Stimulated activated naive CD4-positive, alpha-beta T cell treated with Interleukin-2 at 50 U/mL for 16 hours (primary cell): ENCODE data around the gene KCNS1.

Experiments used
- DNase-seq: peaks from one replicate; lab custom pipeline; 2025; lab: John Stamatoyannopoulos, UW

Gene KCNS1

GRCh38 chr20:45110301-45110700, 9.4 kb upstream of the KCNS1 start:
- no peak for DNase-seq

DNA sequence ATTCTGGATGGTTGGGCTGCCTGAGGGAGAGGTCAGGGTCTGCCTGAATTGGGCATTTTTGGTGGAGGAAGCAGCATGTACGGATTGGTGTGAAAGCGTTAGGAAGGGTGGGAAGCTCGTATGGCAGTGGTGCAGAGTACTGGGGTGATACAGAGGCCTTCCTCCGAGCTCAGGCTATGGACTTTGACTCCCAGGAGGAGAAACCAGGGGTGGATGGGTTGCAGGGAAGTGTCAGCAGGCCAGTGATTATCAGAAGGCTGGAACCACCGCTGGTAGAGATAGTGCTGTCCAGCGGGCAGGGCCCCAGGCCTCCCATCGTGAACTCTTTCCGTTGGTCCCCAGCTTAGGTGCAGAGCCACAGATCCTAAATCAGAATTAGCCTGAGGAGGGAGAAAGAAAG, 8.7 kb upstream of the KCNS1 start:
- DNase-seq, result no peak

DNA sequence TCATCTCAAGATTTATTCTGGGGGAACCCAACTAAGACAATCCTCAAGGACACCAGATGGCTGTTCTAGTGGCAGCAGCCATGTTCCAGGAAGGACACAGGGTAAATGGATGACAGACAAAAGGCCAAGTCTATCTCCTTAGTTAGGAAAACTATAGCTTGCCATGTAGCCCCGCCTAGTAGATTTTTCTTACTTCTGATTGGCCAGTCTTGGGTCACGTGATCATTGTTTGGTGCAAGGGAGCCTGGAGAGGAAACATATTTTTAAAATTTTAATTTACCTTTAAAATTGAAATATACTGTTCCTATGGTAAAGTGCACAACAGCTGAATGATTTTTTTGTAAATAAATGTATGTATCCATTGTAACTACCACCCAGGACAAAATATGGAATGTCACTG, 4.4 kb upstream of the KCNS1 start:
- DNase-seq, result no peak

DNA sequence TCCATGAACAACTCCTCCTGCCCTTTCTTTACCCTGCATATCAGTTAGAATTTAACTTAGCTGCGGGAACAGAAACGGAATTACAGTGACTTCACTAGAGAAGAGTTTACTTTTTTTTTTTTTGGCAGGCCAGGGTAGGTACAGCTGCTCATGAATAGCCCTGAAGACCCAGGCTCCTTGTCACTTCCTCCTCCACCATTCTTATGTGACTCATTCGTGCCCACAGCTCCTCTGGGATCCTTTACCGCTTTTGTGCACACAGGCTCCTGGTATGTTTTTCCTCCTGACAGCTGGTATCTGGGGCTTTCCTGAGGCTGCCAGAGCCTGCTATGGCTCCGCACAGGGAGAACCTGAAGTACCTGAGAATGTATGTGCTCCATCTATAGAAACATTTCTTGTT, 3.9 kb upstream of the KCNS1 start:
- DNase-seq, result no peak

DNA sequence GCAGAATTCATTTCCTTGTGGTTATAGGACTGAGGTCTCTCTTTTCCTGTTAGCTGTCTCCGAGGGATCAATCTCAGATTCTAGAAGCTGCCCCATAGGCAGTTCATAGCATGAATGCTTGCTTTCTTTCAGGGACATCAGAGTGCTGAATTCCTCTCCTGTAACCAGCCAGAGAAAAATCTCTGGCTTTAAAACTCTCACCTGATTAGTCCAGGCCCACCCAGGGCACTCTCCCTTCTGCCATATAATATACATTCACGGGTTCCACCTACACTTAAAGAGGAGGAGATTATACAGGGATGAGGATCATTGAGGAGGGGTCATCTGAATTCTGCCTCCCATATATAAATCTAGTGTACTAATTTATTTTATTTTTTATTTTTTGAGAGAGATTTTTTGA, 2.1 kb upstream of the KCNS1 start:
- DNase-seq, result no peak

- no peak for DNase-seq
Observed at GRCh38 chr20:45101333-45101850, 465 bp upstream of the KCNS1 start.

DNA sequence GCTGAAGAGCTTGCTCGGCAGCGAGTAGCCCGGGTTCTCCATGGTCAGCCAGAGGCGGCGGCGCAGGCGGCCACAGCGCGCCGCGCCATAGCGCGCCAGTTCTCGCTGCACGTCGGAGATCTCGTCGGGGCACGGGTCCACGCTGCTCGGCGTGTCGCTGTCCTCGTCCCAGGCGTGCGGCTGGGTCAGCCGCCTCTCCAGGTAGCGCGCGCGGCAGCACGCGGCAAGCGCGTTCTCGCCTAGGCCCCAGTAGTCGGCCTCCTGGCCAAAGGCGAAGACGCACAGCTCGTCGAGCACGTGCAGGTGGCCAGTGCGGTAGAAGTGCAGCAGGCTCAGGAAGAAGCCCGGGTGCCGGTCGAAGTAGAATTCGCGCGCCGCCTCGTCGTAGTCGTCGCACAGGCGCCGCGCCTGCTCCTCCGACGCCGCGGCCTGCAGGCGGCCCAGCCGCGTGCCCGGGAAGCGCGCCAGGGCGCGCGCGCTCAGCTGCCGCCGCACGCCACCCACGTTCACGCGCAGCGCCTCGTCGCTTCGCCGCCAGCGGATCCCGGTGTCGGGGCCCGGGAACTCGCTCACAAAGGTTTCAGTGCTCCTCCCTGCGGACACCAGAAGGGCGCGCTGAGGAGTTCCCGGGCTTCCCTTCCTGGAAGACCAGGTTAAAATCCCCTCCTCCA, 2.7 kb downstream of the KCNS1 start:
- DNase-seq, result no peak

- DNase-seq, result peak; percentile 28
Observed at GRCh38 chr20:45097485-45098102, 3.3 kb downstream of the KCNS1 start.

GRCh38 chr20:45096781-45097180, 4.1 kb downstream of the KCNS1 start:
- no peak for DNase-seq

DNA sequence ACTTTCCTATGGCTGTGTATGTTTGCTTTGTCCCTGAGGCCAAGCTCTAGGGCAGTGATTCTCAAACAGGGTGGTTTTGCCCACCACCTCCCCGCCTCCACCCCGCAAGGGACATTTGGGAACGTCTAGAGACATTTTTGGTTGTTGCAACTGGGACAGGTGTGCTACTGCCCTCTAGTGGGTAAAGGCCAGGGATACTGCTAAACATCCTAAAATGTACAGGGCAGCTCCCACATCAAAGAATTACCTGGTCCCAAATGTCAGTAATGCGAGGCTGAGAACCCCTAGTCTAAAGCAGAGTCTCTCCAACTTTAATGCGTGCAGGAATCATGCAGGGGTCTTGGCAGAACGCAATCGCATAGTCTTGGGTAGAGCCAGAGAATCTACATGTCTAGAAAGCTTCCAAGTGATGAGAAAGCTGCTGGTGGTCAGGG, 5.1 kb downstream of the KCNS1 start:
- peak; percentile 40 for DNase-seq

GRCh38 chr20:45094864-45095574, 5.9 kb downstream of the KCNS1 start:
- no peak for DNase-seq

DNA sequence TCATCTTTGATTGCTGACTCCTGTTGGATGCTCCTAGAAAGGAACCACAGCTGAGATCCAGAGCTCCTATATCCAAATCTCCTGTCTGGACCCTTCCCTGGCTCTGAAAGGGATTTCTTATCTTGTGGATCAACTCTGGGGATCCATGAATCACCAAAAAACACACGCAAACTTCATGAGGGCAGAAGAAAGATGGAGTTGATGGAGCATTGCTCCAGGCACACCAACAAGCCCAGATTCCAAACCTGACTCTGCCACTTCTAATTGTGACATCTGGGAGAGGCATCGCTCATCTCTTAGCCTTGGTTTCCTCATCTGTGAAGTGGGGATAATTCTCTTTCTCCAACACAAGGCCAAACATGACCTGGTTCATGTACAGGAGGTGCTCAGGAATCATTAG, 6.7 kb downstream of the KCNS1 start:
- no peak for DNase-seq

DNA sequence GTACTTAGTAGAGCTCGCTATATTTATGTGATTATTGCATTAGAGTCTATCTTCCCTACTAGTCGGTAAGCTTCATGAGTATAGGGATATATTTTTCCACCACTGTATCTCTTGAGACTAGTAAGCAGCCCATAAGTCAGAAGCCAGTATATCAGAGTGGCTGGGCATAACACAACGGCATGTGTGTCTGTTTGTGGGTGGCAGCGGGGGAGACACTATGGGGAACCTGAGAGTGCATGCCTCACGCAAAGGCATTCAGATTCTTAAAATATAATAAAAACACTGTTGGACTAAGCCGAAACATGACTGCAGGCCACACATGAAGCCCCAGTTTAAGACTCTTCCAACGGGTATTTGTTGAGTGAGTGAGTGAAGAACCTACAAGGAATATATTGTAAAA, 8.0 kb downstream of the KCNS1 start:
- no peak for DNase-seq

- no peak for DNase-seq
Observed at GRCh38 chr20:45091366-45091765, 9.6 kb downstream of the KCNS1 start.

- DNase-seq, result no peak
Observed at GRCh38 chr20:45090481-45090880, 10.4 kb downstream of the KCNS1 start.

DNA sequence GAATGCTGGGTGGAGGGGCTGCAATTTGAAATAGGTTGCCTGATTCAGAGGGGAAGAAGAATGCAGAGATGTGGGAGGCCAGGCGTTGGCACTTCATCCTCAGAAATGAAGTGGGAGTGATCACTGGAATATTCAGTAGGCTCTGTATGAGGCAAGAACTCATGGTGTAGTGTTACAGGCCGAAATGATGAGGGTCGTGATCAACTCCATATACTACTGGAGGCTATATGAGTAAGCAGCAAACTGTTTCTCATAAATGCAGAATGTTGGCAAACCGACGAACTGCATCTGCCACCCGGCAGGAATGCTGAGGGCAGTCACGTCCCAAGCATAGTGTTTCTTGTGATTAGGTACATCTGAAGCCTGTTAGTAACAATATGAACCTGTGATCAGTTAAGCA, 12.7 kb downstream of the KCNS1 start:
- no peak for DNase-seq

- DNase-seq, result no peak
Observed at GRCh38 chr20:45087814-45088213, 13.1 kb downstream of the KCNS1 start.

GRCh38 chr20:45087097-45087790, 13.7 kb downstream of the KCNS1 start:
- no peak for DNase-seq

DNA sequence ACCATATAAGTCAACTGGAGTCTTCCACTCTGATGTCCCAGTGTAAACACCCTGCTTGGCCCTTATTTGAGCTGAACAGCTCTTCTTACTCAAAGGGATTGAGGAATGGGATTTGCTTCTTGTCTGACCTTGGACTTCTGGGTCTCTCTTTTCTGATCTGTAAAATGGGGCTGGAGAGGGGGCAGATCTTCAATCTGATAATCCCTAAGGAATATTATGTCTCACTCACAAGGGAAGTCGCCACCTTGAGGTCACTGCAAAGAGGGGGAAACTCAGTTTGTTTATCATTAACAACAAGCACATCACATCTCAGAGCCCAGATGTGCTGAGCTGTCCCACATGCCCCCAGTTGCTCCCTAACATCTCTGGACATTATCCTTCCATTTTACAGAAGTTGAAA, 15.1 kb downstream of the KCNS1 start:
- no peak for DNase-seq

DNA sequence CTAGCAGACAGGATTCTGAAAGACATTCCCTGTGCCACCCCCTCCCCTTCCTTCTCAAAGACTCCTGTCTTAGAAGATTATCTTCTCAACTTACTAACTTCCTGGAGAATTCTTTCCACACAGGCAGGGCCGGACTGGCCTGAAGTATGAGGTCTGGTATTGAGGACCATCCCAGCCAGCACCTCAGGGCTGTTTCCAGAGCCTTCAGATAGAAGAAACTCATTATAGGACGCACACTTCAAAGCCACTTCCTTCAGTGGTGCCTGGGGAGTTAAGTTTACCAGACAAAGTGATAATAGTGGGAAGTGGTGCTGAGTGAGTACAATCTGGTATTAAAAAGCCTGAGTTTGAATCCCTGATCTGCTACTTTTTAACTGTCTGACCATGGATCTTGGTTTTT, 15.6 kb downstream of the KCNS1 start:
- no peak for DNase-seq

DNA sequence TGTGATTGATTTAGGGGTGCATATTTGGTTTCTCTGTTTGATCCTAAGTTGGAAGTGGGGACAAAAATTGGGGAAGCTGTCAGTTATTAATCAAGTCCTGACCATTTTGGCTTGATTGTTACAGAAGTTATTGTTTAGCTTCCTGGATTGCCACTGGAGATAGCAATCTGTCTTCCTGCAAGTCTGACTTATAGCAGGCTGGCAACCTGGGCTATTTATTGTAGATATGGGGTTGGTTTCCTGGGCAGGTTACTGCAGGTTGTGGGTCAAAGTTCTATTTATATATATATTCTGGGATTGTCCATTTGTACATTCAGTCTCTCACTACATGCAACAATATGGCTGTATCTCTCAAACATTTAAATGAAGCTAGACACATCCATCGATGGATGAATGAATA, 17.8 kb downstream of the KCNS1 start:
- DNase-seq, result no peak

DNA sequence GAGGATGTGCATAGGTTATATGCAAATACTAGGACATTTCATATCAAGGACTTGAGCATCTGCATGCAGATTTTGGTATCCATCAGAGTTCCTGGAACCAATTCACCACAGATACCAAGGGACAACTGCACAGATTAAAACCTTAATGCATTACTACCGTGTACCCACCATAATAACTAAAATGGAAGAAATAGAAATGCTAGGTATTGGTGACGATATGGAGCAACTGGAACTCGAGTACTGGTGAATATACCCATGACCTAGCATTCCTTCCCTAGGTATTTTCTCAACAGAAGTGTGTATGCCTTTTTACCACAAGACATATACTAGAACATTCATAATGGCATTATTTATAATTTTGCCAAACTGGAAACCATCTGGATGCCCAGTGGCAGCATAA, 18.5 kb downstream of the KCNS1 start:
- no peak for DNase-seq
